D721Med (cell line): Measurements from ENCODE around the gene TMEM201.

Experiments used
- DNase-seq: peaks from one replicate; pipeline ENCODE4 v3.0.0; 2011; ENCODE audit warnings: low spot score; ENCODE audit not compliant: insufficient read length
- FAIRE-seq: peaks from 2 replicates; lab custom pipeline; 2011; peaks lifted over from hg19 to GRCh38; lab: Jason Lieb, UNC
- TF ChIP-seq, protein P1 (sequence below): IDR thresholded peaks from 2 replicates; pipeline ENCODE4 v1.5.1; 2012; ENCODE audit warnings: mild to moderate bottlenecking, control low read depth; ENCODE audit not compliant: insufficient read depth; ENCODE audit errors: missing control alignments

The TMEM201 gene

DNA sequence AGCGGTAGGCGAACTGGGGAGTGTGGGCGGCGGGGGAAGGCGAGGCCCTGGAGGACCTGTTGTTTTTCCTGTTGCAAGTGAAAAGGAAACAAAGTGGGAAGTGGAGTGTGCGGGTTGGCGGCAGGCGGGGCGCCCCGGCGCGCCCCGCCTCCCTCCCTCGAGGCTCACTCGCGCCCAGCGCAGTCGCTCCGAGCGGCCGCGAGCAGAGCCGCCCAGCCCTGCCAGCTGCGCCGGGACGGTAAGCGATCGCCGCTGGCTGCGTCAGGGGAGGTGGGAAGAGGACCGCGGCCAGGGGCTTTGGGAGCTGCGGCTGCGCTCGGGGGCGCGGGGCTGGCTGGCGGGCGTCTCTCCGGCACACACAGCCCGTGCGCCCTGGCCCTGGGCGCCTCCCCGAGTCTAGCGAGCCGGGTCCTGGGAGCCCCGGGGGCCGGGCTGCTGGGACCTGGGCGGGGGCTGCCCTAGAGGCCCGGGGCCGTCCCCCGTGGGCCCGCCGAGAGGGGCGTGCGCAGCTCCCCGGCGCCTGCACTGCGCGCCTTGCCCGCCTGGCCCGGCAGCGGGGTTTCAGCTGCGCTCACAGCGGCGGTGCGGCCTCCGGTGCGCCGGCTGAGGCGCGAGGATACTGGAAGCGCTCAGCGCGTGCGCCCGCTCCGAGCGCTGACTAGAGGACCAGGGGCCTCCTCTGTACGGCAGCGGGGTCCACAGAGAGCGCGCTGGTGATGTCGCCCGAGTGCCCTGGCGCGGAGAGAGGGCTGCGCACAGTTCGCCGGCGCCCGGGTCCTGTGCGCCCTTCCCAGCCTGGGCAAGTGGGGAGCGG, 63.1 kb downstream of the TMEM201 start, which contains the start of gene PIK3CD:
Gene PIK3CD, plus strand, starts transcription at position 167 of the 814 bp plus-strand sequence. CDS start 58,725 bp downstream, outside the sequence.
- TF ChIP-seq, protein P1, sequence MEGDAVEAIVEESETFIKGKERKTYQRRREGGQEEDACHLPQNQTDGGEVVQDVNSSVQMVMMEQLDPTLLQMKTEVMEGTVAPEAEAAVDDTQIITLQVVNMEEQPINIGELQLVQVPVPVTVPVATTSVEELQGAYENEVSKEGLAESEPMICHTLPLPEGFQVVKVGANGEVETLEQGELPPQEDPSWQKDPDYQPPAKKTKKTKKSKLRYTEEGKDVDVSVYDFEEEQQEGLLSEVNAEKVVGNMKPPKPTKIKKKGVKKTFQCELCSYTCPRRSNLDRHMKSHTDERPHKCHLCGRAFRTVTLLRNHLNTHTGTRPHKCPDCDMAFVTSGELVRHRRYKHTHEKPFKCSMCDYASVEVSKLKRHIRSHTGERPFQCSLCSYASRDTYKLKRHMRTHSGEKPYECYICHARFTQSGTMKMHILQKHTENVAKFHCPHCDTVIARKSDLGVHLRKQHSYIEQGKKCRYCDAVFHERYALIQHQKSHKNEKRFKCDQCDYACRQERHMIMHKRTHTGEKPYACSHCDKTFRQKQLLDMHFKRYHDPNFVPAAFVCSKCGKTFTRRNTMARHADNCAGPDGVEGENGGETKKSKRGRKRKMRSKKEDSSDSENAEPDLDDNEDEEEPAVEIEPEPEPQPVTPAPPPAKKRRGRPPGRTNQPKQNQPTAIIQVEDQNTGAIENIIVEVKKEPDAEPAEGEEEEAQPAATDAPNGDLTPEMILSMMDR = no peak
- DNase-seq (no peak), FAIRE-seq (no peak)

- FAIRE-seq (no peak), DNase-seq (no peak)
- TF ChIP-seq, protein P1 = no peak
Measured at GRCh38 chr1:9652379-9653209, 63.9 kb downstream of the TMEM201 start.

DNA sequence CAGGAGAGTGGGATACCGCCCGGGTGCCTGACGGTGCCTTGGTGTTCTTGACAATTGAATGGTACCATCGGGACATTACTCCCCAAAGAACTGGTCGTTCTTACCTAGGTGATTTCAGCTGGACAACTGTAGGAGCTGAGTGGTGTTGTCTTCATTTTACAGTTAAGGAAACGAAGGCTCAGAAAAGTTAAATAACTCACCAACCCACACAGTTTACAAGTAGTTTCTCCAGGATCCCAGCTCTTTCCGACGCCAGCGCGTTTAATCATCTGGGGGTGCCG, 64.4 kb downstream of the TMEM201 start:
- DNase-seq (no peak), FAIRE-seq (no peak)
- TF ChIP-seq, protein P1 = no peak

GRCh38 chr1:9653491-9654050, 64.9 kb downstream of the TMEM201 start:
- DNase-seq = no peak
- TF ChIP-seq, protein P1 = no peak
- no peak for FAIRE-seq

GRCh38 chr1:9654051-9654833, 65.5 kb downstream of the TMEM201 start:
- TF ChIP-seq, protein P1 = no peak
- DNase-seq (no peak), FAIRE-seq (no peak)

DNA sequence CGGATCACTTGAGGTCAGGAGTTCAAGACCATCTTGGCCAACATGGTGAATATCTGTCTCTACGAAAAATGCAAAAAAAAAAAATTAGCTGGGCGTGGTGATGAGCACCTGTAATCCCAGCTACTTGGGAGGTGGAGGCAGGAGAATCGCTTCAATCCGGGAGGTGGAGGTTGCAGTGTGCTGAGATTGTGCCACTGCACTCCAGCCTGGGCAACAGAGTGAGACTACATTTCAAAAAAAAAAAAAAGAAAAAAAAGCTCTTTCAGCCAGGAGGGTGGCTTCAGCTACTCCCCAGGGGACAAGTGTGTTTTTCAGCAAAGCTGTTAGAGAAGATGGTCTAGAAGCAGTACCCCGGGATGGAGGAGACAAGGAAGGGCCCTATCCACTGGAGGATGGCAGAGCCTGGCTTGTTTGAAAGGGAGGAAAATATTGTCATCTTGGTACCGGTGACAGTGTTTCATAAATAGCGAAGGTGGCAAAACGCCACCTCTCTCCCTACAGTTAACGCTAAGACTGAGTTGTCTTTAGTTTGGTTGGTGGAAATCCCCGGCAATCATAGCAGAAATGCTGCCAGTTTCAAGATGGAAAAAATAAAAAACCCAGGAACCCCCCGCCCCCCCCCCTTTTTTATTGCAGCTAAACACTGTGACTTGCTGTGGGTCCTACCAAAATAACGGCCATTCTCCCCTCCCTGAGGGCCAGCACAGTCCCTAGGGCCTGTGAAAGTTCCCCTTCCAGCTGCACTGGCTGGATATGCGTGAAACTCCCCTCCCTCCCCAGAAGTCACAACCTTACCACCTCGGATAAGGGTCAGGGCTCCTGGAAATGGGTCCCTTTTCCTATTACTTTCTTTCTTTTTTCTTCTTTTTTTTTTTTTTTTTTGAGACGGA, 66.4 kb downstream of the TMEM201 start:
- DNase-seq (no peak), FAIRE-seq (no peak)
- TF ChIP-seq, protein P1 = no peak
